GM19372 (cell line): ENCODE results near the gene OSBPL10.
"Not testable (repeated sequence)": the region's sequence is repeated elsewhere in the genome, so short reads cannot be mapped to it uniquely, and the experiment has no call there.

Source experiments
- ATAC-seq: cut with Tn5 transposase; IDR thresholded peaks from one replicate; pipeline ENCODE4 v1.9.1; 2021; ENCODE audit warnings: mild to moderate bottlenecking, low read depth, moderate library complexity; ENCODE audit not compliant: unreplicated experiment

The OSBPL10 gene

DNA sequence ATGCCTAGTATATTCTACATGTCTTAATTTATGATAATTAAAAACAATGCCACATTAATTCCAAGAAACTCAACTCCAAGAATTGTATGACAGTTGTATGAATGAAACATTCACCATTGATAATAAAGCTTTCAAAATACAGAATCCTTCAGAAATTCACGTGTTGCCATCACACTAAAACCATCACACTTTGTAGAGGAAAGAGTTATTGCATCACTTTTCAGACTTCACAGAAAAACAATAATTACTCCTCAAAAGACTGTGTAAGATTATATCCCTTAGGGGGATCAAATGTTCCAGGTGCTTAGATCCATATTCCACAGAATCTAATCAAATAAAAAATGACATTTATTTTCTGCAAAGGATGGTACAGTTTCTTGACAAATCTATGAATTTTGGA is 85.0 kb downstream of the OSBPL10 start:
- ATAC-seq = no peak

DNA sequence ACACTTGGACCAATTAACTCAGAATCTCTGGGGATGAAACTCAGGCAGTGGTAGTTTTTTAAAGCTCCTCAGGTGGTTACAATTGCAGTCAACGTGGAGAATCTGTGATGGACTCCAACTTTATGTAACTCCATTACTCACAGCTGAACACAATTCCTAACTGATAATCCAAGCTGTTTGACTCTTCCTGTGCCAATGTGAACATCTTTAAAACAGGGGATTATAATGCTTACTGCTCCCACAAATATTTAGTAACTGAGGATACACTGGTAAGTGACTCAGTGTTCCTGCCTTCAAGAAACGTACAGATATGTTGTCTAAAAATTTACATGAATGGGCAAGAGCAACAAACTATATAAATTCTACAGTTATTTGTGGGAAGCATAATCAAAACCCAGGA is 85.6 kb downstream of the OSBPL10 start:
- ATAC-seq = no peak

- ATAC-seq = no peak
Observed at GRCh38 chr3:31892916-31893573, 88.0 kb downstream of the OSBPL10 start.

GRCh38 chr3:31892500-31892899 is 88.6 kb downstream of the OSBPL10 start:
- ATAC-seq = no peak

DNA sequence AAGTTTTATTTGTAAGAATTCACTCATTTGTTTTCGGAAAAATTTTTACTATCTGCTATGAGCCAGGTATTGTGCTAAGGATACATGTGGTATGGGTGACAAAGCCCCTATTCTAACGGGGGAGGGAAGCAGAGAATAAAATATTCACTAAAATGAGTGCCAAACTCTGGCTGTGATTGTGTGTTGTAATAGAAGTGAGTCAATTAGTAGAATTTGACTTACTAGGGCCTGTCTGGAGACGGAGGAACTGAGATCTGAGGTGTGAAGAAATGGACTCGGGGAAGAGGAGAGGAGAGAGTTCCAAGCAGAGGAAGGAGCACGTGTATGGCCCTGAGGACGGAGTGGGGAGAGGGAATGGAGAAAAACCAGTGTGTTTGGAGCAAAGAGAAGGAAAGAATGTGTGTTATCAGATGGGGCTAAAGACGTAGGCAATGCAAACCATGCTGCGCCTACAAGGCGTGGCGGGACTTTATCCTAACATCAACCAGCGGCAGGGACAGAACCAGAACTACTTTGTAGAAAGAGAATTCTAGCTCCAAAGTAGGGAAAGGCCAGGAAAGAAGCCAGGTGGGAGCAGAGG is 89.1 kb downstream of the OSBPL10 start:
- no peak for ATAC-seq

DNA sequence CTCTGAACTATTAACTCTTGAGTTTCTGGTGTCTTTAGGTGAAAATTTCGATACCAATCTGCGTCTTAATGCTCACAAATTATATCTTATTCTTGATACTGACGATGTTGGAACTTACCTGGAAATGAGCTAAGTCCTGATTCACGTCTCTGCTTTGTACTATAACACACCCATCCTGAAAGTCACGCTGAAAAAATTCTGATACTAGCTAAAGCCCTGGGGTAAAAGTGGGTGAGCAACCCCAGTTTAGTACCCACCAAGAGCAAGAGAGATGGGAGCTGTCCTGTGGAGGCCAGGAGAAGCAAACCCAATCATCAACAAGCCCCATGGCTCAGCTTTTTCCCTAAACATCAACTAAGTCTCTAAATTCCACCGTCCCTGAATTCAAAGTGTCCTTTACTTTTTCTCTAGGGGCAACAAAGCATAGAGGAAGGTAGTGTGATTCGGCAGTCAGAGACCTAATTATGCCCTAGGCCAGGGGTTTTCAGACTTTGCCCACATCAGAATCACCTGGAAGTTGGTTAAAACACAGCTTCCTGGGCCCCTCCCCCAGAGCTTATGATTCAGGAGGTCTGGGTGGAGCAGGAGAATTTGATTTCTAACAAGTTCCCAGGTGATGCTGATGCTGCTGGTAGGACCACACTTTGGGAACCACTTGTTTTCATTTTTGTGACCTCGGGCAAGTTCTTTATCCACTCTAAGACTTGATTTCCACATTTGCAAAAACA is 90.2 kb downstream of the OSBPL10 start:
- ATAC-seq = no peak

- ATAC-seq = no peak
Observed at GRCh38 chr3:31890007-31890406, 91.1 kb downstream of the OSBPL10 start.

- no peak for ATAC-seq
Observed at GRCh38 chr3:31885235-31885634, 95.8 kb downstream of the OSBPL10 start.

DNA sequence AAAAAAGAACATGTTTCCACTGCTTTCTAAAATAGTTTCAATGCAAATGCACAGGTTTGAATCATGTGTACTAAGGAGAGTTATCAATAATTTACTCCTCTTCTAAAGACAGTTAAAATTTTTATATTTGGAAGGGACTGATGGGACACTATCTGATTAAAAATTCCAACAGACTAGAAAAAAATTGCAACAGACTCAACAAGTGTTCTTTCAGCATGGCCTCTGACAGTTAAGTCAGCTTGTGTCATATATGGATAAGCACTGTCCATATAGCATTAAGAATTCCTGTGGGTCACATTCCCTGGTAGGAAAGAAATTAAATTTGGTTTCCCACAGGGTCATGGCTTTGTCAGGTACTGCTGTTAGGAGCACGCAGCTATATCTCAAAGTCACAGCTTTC is 96.8 kb downstream of the OSBPL10 start:
- no peak for ATAC-seq

DNA sequence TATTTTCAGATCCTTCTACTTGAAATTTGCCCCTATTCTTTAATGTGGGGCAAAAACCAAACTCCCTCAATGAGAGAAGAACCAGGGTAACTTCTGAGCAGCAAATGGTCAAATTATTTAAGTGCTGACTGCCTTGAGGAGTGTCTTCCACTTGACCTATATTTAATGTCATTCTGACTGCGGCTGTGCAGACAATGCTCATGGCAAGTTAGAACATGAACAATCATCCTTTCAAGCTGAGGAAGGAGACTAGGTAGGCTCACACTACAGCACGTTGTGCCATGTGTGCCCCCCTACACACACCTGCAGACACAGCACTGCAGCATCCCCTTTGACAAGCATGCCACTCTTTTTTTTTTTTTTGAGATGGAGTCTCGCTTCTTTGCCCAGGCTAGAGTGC is 98.2 kb downstream of the OSBPL10 start:
- ATAC-seq = no peak

- no peak for ATAC-seq
Observed at GRCh38 chr3:31882431-31882830, 98.6 kb downstream of the OSBPL10 start.

DNA sequence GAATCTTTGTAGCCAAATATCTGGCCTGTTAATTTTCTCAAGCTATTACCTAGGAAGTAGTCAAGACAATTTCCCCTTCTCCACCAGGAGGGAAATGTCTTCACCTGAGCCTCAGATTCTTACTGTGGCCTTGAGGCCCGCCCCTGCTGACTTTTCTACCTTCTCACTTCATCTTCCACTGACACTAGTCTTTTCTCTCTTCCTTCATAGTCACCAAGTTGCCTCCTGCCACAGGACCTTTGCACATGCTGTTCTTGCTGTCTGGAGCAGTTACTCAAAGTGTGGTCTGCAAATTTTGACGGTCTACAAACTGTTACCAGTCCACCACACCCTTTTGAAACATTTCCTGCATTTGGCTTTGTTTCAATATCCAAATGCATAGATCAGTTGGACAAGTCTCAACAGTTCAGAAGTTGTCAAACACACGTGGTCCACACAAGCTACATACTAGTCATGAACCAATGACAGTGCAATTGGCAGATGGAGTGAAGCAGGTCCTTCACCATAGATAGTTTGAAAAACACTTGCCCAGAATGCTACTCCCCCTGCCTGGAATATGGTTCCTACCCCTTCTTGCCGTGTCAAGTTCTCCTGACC is 100.5 kb downstream of the OSBPL10 start:
- no peak for ATAC-seq

DNA sequence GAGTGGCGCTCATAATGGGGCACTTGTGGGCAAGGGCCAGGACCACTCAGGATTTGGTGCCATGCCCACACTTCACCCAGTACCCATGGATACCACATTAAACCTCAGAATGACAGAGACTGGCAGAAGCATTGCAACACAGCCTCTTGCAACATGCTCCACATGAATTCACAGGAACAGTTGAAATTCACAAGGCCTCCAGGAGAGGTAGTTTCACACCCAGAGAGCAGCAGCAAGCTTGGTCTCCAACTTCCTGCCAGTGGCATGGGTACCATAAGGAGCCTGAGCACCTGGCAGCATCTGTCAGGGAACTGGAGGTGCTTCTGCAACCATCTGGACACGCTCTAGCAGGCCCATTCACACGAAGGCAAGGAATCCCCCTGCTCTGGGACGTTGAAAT is 101.0 kb downstream of the OSBPL10 start:
- ATAC-seq = no peak

- ATAC-seq = no peak
Observed at GRCh38 chr3:31879365-31879764, 101.7 kb downstream of the OSBPL10 start.

GRCh38 chr3:31878231-31878838 is 102.7 kb downstream of the OSBPL10 start:
- no peak for ATAC-seq

GRCh38 chr3:31876331-31876730 is 104.7 kb downstream of the OSBPL10 start:
- no peak for ATAC-seq

DNA sequence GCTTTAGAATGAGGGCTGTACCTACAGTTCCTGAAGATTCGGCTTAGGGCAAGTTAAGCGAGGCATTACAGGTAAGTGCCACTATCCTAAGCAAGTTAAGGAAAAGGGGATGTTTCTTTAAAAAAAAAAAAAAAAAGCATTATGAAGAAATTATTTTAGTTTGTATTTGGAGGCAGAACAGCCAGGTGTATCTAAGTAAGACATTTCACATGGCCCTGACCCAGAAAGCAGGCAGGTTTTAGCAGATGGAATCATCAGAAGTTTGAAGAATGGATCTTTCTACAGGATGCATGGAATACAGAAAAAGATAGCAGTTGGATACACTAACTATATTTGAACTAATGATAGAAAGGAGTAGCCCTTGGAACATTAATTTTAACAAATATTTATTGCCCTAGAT is 105.6 kb downstream of the OSBPL10 start:
- ATAC-seq = no peak

GRCh38 chr3:31873254-31873820 is 107.7 kb downstream of the OSBPL10 start:
- no peak for ATAC-seq

DNA sequence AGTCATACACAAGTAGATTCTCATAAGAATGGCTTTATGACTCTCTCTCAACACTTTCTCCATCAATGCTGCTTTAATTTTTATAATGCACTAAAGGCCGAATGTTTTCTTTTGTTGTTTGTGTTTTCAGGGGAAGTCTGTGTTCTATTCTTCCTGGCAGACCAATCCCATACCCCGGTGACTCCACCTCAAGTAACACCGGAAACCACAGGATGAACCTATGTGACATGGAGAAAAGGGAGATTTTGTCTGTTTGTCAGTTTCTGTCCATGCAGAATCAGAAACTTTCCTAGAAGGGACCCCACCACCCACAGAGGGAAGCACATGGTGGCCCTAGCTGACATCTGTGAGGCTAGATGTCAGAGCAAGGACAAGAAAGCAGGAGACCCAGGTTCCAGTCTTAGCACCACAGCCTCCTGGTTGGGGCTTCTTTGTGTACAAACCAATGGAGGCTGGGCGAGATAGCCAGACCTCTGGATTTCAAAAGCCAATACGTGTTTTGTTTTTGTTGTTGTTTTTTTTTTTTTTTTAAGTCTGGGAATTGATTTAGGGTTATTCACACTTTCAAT is 109.0 kb downstream of the OSBPL10 start:
- no peak for ATAC-seq

DNA sequence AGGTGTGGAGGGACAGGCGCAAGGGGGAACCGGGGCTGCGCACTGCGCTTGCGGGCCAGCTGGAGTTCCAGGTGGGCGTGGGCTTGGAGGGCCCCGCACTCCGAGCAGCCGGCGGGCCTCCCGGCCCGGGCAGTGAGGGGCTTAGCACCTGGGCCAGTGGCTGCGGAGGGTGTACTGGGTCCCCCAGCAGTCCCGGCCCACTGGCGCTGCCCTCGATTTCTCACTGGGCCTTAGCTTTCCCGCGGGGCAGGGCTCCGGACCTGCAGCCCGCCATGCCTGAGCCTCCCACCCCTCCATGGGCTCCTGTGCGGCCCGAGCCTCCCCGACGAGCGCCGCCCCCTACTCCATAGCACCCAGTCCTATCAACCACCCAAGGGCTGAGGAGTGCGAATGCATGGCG is 111.0 kb downstream of the OSBPL10 start:
- not testable (repeated sequence) for ATAC-seq
